Chondrocyte (in vitro differentiated cells): ENCODE measurements around the gene CPTP. TPM values are rescaled to one million over a fixed set of nuclear protein-coding genes. Genes with fewer than 3 reads are reported as not detected.

Source experiments
- DNase-seq: peaks from one replicate; pipeline ENCODE4 v3.0.0; 2021; ENCODE audit warnings: mixed read lengths, low spot score
- H3K27ac Mint-ChIP-seq: one replicate; pipeline ENCODE4 v1.8.0; 2021; ENCODE audit warnings: mild to moderate bottlenecking, moderate library complexity, mixed read lengths; ENCODE audit not compliant: unreplicated experiment
- H3K27me3 Mint-ChIP-seq: 2 replicates; pipeline ENCODE4 v1.8.0; 2021; ENCODE audit warnings: low read depth, mixed read lengths
- H3K36me3 Mint-ChIP-seq: 2 replicates; pipeline ENCODE4 v1.8.0; 2021; ENCODE audit warnings: low read depth, mixed read lengths
- H3K4me1 Mint-ChIP-seq: 2 replicates; pipeline ENCODE4 v1.8.0; 2021; ENCODE audit warnings: low read depth, mild to moderate bottlenecking, mixed read lengths
- H3K4me3 Mint-ChIP-seq: one replicate; pipeline ENCODE4 v1.8.0; 2021; ENCODE audit warnings: mild to moderate bottlenecking, moderate library complexity, mixed read lengths; ENCODE audit not compliant: unreplicated experiment
- H3K9me3 Mint-ChIP-seq: 2 replicates; pipeline ENCODE4 v1.8.0; 2021; ENCODE audit warnings: low read depth, mixed read lengths
- total RNA-seq: library from RNA; stranded (reverse); gene quantifications from 3 replicates; pipeline ENCODE4 v1.2.1, GENCODE V29; 2021
- TF ChIP-seq, protein P1 (sequence below): fragments of 200-600 bp; sonication (generic); IDR thresholded peaks from 2 replicates; pipeline ENCODE4 v1.5.0; 2021; ENCODE audit warnings: antibody characterized with exemption, mild to moderate bottlenecking, moderate library complexity

The CPTP gene
- total RNA-seq, 1 donor from 2014 or later = 23.1 TPM

DNA sequence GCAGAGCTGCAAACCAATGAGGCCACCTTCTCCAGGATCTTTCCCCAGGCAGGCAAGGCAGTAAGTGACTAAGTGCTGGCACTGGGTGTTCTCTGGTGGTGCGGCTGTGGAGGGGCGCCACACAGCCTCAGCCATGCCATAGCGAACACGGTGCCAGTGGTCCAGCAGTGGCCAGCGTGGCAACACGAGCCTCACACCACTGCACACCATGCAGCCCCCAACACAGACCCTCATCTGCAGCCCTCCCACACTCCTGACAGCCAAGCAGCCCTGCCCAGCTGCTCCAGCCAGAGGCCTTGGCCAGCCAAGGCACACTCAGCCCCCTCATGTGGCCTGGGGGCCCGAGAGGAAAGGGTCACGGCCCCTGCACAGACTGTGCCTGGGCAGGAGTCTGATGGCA lies 3.1 kb upstream of the CPTP start:
- TF ChIP-seq, protein P1, sequence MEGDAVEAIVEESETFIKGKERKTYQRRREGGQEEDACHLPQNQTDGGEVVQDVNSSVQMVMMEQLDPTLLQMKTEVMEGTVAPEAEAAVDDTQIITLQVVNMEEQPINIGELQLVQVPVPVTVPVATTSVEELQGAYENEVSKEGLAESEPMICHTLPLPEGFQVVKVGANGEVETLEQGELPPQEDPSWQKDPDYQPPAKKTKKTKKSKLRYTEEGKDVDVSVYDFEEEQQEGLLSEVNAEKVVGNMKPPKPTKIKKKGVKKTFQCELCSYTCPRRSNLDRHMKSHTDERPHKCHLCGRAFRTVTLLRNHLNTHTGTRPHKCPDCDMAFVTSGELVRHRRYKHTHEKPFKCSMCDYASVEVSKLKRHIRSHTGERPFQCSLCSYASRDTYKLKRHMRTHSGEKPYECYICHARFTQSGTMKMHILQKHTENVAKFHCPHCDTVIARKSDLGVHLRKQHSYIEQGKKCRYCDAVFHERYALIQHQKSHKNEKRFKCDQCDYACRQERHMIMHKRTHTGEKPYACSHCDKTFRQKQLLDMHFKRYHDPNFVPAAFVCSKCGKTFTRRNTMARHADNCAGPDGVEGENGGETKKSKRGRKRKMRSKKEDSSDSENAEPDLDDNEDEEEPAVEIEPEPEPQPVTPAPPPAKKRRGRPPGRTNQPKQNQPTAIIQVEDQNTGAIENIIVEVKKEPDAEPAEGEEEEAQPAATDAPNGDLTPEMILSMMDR = no peak
- Mint-ChIP-seq H3K27me3 (no peaks in the 10 kb centered on the region), H3K4me3 (no peak overlapping the region), H3K36me3 (peaks cover 2% of the 10 kb centered on the region), H3K27ac (peak overlapping the region; percentile 36), H3K4me1 (peaks cover 55% of the 10 kb centered on the region), H3K9me3 (no peaks in the 10 kb centered on the region)
- DNase-seq = no peak

DNA sequence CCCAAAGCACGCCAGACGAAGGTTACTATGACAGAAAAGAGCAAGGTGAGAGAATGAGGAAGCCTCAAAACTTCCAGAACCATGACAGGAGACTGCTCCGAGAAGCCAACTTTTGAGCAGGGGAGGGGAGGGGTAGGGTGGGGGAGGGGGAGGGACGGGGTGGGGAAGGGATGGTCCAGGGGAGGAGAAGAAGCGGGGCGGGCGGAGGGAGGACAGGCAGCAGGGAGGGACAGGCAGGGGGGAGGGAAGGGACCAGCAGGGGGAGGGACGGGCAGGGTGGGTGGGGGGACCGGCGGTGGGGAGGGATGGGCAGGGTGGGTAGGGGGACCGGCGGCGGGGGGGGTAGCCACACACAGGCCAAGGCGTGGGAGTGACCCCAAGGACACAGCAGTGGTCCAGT lies 2.2 kb upstream of the CPTP start:
- H3K27me3 Mint-ChIP-seq = no peaks in the 10 kb centered on the region
- peak overlapping the region; percentile 36 for H3K27ac Mint-ChIP-seq
- TF ChIP-seq, protein P1 = no peak
- peak overlapping the region; percentile 31 for H3K4me3 Mint-ChIP-seq
- no peaks in the 10 kb centered on the region for H3K36me3 Mint-ChIP-seq
- no peaks in the 10 kb centered on the region for H3K9me3 Mint-ChIP-seq
- DNase-seq = no peak
- H3K4me1 Mint-ChIP-seq = peaks cover 52% of the 10 kb centered on the region

DNA sequence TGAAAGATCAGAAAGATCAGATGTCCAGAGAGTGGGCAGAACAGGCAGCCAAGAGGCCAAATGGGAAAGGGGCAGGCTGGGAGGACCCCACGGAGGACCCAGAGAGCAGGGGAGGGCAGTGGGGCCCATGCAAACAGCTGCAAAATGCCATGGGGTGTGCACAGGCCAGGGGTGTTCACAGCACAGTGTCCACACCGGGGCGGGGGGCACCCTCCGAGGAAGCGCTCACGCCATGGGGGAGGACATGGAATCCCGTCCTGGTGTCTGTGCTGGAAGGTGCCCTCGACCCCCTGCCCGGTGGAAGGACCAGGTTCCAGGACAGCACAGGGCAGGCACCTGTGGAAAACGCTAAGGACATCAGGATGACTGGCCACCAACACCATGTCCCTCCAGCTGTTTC lies 1.6 kb upstream of the CPTP start:
- H3K27me3 Mint-ChIP-seq = no peaks in the 10 kb centered on the region
- H3K9me3 Mint-ChIP-seq = no peaks in the 10 kb centered on the region
- no peaks in the 10 kb centered on the region for H3K36me3 Mint-ChIP-seq
- no peak for DNase-seq
- H3K4me3 Mint-ChIP-seq = peak overlapping the region; percentile 82
- TF ChIP-seq, protein P1 = no peak
- no peak overlapping the region for H3K27ac Mint-ChIP-seq
- peaks cover 48% of the 10 kb centered on the region for H3K4me1 Mint-ChIP-seq

DNA sequence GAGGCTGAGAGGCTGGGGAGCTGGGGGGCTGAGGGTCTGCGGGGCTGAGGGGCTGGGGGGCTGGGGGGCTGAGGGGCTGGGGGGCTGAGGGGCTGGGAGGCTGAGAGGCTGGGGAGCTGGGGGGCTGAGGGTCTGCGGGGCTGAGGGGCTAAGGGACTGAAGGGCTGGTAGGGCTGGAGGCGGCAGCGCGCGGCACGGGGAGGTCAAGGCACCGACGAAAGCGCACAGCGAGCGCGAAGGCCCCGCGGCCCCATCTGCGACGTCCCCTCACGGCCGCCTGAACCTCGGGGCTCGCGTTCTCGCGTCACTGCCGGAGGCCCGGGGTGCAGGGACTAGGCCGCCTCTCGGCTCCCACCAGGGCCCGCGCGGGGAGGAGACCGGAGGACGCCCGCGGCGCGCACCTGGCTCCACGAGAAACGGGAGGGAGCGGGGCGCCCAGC lies 498 bp upstream of the CPTP start:
- no peaks in the 10 kb centered on the region for H3K27me3 Mint-ChIP-seq
- peak overlapping the region; percentile 27 for H3K27ac Mint-ChIP-seq
- DNase-seq = no peak
- TF ChIP-seq, protein P1 = no peak
- H3K4me3 Mint-ChIP-seq = peak overlapping the region; percentile 80
- no peaks in the 10 kb centered on the region for H3K9me3 Mint-ChIP-seq
- H3K36me3 Mint-ChIP-seq = no peaks in the 10 kb centered on the region
- peaks cover 38% of the 10 kb centered on the region for H3K4me1 Mint-ChIP-seq

DNA sequence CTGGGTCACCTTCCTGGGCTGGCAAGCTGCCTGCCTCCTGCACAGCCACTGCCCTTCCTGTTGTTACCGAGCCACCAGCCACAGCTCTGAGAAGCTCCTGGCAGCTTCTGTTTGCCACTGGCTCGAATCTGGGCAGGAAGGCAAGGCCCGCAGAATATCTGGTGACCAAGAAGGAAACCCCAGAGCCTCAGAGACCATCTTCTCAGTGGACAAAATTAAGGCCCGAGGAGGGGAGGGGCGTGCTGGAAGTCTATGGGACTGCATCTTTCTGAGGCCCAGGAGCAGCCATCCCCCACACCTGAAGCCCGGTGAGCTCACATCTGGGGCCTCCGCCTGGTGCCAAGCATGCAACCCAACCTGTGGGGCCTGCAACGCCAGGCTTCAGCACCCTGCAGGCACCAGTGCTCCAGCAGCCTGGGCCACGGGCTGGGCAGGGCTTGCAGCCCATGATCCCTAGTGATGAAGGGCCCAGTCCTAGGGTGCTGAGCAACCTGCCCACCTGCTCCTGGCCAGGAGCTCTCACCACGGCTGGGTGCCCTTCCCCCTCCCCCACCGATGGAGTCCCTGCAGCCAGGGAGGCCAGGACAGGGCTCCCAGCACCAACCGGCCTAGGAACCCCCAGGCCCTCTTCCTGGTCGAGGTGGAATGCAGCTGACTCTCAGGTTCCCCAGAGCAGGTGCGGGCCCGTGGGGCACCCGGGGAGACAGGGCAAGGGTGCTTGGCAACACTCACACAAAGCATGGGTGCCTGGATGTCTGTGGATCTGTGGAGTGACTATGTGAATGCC lies 879 bp downstream of the CPTP start:
- Mint-ChIP-seq H3K4me3 (peak overlapping the region; percentile 72), H3K36me3 (no peaks in the 10 kb centered on the region), H3K4me1 (peaks cover 37% of the 10 kb centered on the region), H3K27ac (peak overlapping the region; percentile 54), H3K9me3 (no peaks in the 10 kb centered on the region), H3K27me3 (no peaks in the 10 kb centered on the region)
- TF ChIP-seq, protein P1 = no peak
- DNase-seq = no peak
